ENCODE results near the gene ABLIM3.

Gene ABLIM3

DNA sequence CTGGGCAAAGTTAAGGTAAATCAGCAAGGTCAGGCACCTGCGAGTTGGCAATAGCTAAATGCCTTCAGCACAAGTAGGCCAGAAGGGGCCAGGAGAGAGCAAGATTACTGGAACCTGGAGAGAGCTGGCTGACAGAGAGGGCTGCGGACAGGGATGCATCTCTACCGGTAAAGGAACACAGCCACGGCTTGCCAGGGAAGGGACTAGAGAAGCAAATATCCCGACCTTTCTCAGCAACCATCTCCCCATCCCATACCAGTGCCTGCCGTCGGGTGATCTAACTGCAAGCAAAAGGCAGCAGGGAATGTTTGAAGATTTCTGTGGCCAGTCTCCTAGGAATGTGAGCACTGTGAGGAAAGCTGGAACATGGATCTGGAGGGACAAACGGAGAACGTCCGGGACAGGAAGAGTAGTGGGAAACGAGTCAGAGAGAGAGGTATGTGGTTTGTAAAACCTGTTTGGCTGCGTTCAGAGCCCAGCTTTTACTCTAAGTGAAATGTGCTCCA lies 15.9 kb upstream of the ABLIM3 start:
- no peak for TF ChIP-seq JUND (IDR thresholded peaks at IDR 0.05; ENCODE audit: low read depth)
- DNase-seq (ENCODE audit: low read depth in 1 of 2, low spot score in 1 of 2) = peak; percentile 66 to 85
- in situ Hi-C loops (cut with HindIII; ENCODE audit: low pct_unique_long_range_greater_than_20kb, low sequenced_read_pairs) = no loop called here

DNA sequence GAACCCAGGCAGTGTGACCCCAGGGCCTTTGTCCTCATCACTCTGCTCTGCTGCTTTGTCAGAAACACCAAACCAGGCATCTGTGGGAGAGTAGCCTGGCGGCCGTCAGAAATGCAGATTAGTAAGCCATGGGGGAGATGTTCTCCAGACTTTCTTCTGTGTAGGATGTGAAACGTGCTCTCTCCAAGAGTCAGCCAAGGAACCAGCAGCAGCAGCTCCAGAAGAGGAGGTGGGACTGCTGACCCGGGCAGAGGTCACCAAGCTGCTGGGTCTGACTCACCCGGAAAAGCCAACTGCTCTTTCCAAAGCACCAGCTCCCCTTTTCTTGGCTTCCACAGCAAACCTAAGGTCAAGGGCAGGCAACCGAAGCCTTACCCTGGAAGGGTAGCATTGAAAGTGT lies 14.4 kb upstream of the ABLIM3 start:
- in situ Hi-C loops (cut with HindIII; ENCODE audit: low pct_unique_long_range_greater_than_20kb, low sequenced_read_pairs) = no loop called here
- TF ChIP-seq JUND (IDR thresholded peaks at IDR 0.05; ENCODE audit: low read depth) = no peak
- DNase-seq (ENCODE audit: low read depth in 1 of 2, low spot score in 1 of 2) = no peak

DNA sequence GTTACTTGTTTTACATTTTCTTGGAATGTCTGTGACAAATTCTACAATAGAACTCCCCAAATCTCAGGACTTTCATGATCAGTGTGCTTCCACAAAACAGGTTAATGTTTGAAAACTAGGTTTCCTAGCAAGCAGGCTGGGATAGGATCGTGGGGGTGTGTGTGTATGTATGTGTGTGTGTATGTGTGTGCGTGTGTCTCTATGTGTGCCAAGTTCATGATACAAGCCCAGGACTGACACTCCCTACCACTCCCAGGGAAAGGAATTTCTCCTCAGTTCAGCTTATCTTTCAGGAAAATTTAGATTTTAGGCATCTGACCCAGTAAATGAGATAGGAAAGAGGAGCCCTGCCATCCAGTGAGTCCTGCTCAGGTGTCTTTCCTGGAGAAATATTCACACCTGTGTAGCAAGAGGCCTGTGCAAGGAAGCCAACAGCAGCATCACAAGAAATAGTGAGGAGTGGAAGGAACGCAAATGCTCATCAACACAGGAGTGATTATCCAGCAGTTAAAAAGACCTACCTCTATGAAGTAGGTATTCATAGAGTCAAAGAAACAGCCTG lies 13.8 kb upstream of the ABLIM3 start:
- in situ Hi-C loops (cut with HindIII; ENCODE audit: low pct_unique_long_range_greater_than_20kb, low sequenced_read_pairs) = no loop called here
- TF ChIP-seq JUND (IDR thresholded peaks at IDR 0.05; ENCODE audit: low read depth) = no peak
- DNase-seq (ENCODE audit: low read depth in 1 of 2, low spot score in 1 of 2) = no peak

DNA sequence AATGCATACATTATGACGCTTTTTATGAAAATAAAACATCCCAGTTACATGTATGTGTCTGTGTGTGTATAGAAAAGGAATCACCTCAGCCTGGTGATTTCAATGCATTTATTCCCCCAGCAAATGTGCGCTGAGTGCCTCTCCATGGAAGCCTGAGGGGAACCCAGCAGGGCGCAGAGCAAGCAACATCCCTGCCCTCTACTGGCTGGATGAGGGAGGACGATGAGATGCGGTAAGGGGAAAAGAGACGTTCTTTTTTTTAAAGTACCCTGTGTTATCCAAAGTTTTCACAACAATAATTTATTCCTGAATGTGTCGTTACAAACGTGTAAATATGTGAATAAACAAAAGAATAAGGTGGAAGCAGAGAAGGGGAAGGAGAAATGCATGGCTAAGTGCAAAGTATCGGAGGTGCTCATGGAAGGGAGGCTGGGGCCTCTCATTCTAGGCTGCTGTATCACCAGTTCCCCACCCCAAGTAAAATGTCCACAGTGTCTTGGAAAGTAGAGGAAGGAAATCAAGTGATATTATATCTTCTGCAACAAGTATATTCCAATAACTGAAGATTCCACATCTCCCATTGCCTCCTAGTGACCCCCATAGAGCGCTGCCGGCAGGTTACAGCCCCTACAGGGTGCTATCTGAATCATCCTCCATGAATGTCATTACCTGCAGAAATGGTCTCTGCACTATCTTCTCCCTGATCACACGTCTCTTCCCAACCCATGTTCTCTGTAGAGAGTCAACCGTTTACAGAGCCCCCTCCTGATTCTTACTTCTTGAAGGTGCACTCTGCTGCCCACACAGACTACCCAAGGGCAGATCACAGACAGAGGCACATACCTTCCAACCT lies 13.0 kb upstream of the ABLIM3 start:
- no peak for TF ChIP-seq JUND (IDR thresholded peaks at IDR 0.05; ENCODE audit: low read depth)
- in situ Hi-C loops (cut with HindIII; ENCODE audit: low pct_unique_long_range_greater_than_20kb, low sequenced_read_pairs) = no loop called here
- DNase-seq (ENCODE audit: low read depth in 1 of 2, low spot score in 1 of 2) = peak in 1 of 2 experiments; percentile 67

DNA sequence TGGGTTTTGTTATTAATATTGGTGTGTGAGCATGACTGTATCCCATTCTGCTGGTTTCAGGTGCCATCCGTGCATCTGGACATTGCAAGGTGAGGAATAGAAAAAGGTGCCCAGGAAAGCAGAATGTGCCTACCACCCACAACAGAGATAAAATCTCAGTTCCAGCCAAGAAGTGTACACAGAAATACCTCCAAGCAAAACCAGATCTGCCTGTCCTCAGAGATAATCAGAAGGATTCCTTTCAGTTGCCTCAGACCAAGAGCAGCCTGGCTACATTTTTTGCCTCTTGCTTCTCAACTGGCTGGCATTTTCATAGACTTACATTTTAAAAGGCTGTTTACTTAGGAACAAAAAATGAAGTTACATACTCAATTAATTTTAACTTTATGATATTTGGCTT lies 12.1 kb upstream of the ABLIM3 start:
- peak in 1 of 2 experiments; percentile 91 for DNase-seq (ENCODE audit: low read depth in 1 of 2, low spot score in 1 of 2)
- TF ChIP-seq JUND (IDR thresholded peaks at IDR 0.05; ENCODE audit: low read depth) = peak; percentile 91
- in situ Hi-C loops (cut with HindIII; ENCODE audit: low pct_unique_long_range_greater_than_20kb, low sequenced_read_pairs) = no loop called here

DNA sequence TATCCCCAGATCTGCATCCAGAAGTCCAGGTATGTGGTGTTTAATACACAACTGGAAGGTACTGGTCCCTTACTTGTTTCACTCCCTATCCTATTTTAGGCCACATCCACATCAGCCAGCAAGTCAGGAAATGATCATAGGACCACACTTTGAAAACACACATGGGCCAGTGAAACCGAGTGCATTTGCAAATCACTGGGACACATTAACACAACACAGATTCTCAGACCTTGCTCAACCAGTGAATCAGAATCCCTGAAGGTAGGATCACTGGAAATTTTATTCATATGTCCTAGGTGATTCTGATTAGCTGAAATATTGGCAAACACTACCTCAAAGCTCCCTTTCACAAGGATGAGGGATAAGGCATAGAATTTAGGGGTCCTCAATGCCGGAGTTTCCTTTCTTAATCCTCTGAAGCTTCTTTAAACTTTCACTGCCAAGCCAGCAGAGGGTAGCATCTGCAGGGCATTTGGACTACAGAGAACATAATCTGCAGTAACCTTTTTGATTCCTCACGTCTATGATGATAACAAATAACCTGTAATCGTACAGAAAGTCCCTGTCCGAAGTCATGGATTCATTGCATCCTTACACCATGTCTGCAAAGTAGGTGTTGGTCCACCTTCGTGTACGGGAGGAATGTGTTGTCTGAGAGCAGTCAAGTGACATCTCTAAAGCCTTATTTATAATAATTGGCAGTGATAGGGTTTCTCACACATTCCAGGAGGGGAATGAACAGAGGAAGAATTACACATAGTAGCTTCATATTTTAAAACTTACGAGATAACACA lies 11.0 kb upstream of the ABLIM3 start:
- DNase-seq (ENCODE audit: low read depth in 1 of 2, low spot score in 1 of 2) = peak in 1 of 2 experiments; percentile 45
- in situ Hi-C loops (cut with HindIII; ENCODE audit: low pct_unique_long_range_greater_than_20kb, low sequenced_read_pairs) = no loop called here

DNA sequence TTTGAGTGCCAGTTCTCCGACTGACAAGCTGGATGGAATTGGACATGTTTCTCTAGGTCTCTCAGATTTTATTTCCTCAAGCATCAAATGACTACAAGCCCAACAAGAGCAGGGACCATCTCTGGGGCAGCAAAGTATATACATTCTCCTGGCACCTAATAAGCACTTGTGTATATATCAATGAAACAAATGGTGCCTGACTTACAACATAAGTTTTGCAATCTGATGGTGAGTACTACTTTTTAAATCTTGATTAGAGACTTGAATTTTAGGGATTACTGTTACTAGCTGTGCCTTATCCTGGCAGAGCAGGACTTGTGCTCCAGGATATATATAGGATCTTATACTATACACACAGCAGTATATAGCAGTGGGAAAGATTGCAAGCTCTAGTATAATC lies 8.8 kb upstream of the ABLIM3 start:
- in situ Hi-C loops (cut with HindIII; ENCODE audit: low pct_unique_long_range_greater_than_20kb, low sequenced_read_pairs) = no loop called here
- no peak for DNase-seq (ENCODE audit: low read depth in 1 of 2, low spot score in 1 of 2)
- TF ChIP-seq JUND (IDR thresholded peaks at IDR 0.05; ENCODE audit: low read depth) = no peak

More for the DNA sequence above, 11.0 kb upstream of the ABLIM3 start:
- no peak for TF ChIP-seq JUND (IDR thresholded peaks at IDR 0.05; ENCODE audit: low read depth)

DNA sequence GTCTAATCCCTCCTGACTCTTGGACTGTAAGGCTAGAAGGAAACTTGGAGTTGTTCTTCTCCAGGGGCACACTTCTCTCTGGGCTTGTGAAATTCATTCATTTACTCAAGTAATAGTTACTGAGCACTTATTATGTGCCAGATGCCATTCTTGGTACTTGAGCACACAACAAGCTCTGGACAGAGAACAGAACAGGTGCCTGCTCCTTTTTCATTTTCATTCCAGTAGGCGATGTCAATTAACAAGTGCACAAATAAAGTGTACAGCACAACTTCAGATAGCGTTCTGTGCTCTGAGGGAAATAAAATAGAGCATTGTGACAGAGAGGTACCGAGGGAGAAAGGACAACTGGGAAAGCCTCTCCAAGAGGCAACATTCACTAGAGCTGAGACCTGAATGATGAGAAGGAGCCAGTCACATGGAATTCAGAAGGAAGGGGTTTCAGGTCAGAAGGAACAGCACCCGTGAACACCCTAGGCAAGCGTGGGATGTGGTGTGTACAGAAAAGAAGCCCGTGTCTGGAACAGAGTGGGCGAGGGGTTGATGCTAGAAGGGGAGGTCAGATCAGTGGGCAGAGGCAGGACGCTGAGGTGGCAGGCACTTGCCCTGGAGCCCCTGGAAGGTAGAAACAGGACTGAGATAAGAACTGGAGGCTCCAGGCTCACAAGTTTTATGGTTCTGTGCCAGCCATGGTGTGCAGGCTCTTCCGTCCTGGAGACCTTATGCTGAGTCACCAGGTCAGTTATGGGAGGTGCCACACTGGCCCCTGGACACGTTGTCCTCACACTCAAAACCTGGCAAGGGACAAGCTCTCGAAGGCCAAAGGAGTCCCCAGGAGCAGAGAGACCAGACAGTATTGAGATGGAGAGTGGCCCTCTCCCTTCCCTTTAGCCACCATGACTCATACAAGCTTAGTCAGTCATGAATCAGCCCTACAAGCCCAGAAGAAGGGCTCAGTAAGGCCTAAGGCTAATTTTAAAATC lies 7.2 kb upstream of the ABLIM3 start:
- no peak for TF ChIP-seq JUND (IDR thresholded peaks at IDR 0.05; ENCODE audit: low read depth)
- no peak for DNase-seq (ENCODE audit: low read depth in 1 of 2, low spot score in 1 of 2)
- in situ Hi-C loops (cut with HindIII; ENCODE audit: low pct_unique_long_range_greater_than_20kb, low sequenced_read_pairs) = no loop called here

DNA sequence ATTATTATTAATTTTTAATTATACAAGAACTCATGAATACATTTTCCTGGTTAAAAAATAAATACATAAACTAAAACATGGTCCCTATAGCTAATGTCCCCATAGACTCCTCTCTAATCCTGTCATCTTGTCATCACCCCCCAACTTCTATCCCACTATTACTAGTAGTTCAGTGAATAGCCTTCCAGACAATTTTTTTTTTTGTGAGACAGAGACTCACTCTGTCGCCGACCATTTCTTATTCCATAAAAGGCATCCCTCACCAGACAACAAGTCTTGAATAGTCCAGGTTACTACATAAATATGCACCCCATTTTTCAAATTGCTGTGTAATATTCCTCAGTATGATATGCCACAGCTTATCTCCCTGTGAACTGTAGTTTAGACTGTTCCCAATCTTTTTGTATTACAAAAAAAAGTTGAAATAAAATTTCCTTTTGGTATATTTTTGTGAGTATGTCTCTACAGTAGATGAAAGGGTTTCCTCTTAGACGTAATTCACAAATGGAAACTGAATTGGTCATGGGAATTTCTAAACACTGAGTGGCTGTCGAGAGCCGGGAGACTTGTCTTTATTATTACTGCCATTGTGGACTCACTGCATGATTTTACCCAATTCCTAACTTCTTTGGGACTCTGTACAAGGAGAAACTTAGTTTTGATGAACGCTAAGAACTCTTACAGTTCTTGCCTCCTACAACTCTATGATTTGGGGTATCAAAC lies 6.4 kb upstream of the ABLIM3 start:
- no peak for TF ChIP-seq JUND (IDR thresholded peaks at IDR 0.05; ENCODE audit: low read depth)
- no peak for DNase-seq (ENCODE audit: low read depth in 1 of 2, low spot score in 1 of 2)
- in situ Hi-C loops (cut with HindIII; ENCODE audit: low pct_unique_long_range_greater_than_20kb, low sequenced_read_pairs) = no loop called here

DNA sequence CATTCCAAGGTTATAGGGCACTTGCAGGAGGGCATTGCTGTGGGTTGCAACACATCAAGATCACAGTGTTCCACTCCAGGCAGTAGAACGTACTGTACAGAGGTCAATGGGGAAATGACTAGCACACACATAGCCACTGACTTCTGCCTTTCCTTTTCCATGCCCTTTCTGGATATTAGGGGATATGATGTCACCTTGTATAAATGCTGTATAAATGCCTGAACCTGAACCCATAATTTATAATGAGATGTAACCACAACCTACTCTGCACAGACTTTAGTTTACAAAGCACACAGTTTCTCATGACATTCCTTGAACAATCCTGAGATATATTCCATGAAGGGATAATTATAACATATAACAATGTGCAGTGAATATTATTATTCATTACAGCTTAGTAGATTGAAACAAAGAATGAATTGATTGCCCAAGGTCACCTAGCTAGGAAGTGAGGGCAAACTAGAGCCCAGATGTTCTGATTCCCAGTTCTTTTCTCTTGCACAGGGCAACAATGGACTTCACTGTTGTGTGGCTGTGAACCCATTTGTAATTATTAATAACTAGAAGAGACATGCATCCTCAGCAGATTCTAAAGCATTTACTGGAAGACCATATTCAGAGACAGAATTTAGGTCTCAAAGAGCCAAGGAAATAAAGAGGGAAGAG lies 5.6 kb upstream of the ABLIM3 start:
- no peak for DNase-seq (ENCODE audit: low read depth in 1 of 2, low spot score in 1 of 2)
- no peak for TF ChIP-seq JUND (IDR thresholded peaks at IDR 0.05; ENCODE audit: low read depth)
- in situ Hi-C loops (cut with HindIII; ENCODE audit: low pct_unique_long_range_greater_than_20kb, low sequenced_read_pairs) = no loop called here
